Measurements from ENCODE around the gene PPP3R1. TPM values are rescaled to one million over a fixed set of nuclear protein-coding genes. Genes with fewer than 3 reads are reported as not detected.

PPP3R1 gene
- total RNA-seq, 1 donor from 2014 or later, result 46.3 TPM

DNA sequence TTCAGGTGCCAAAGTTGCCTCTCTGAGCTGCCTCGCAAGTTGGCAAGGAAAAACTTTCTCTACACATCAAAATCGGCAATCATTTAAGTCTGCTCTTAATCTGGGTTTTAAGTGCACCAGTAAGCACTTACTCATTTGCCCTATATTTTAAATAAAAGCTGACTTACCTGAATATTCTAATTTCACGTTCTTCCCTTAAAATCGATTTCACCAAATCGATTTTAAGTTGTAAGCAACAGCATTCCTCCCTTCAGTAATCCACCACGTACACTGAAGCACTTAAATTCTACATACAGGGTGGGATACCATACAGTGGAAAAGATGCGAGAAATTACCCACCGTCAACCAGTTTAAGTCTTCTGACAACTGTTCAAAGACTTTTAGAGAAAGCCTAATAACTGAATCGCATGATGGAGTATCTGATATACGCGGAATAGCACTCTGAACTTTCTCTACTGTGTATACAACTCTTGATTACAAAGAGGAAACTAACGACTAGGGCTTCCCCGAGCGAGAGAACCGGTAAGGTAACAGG is 1.6 kb downstream of the PPP3R1 start:
- H3K4me1 Mint-ChIP-seq (ENCODE audit: unreplicated experiment), result peaks cover 9% of the 10 kb centered on the region
- peaks cover 8% of the 10 kb centered on the region for H3K36me3 Mint-ChIP-seq
- TF ChIP-seq, protein P1, sequence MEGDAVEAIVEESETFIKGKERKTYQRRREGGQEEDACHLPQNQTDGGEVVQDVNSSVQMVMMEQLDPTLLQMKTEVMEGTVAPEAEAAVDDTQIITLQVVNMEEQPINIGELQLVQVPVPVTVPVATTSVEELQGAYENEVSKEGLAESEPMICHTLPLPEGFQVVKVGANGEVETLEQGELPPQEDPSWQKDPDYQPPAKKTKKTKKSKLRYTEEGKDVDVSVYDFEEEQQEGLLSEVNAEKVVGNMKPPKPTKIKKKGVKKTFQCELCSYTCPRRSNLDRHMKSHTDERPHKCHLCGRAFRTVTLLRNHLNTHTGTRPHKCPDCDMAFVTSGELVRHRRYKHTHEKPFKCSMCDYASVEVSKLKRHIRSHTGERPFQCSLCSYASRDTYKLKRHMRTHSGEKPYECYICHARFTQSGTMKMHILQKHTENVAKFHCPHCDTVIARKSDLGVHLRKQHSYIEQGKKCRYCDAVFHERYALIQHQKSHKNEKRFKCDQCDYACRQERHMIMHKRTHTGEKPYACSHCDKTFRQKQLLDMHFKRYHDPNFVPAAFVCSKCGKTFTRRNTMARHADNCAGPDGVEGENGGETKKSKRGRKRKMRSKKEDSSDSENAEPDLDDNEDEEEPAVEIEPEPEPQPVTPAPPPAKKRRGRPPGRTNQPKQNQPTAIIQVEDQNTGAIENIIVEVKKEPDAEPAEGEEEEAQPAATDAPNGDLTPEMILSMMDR (conservative IDR thresholded peaks at IDR 0.05), result no peak
- no peak for DNase-seq (ENCODE audit: extremely low spot score, unreplicated experiment)
- peaks cover 4% of the 10 kb centered on the region for H3K27me3 Mint-ChIP-seq
- H3K9me3 Mint-ChIP-seq, result no peaks in the 10 kb centered on the region
- peak overlapping the region; percentile 98 for H3K27ac Mint-ChIP-seq
- H3K4me3 Mint-ChIP-seq, result peak overlapping the region; percentile 94

DNA sequence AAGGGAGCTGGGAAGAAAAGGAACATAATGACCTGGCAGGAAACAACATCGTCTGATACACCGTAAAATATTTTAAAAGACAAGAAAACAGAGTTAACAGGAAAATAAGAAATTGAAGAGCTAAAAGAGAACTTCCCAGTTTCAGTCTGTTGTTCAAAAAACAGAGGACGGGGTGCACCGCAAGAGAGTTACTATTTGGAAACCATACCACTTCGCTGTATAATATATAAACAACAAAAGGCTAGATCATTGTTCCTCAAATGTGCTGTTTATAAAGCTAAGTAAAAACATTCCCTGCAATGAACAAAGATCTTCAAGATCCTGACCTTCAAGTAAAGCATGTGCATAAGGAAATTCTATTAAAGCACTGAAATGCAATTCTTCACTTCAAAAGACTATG is 2.1 kb downstream of the PPP3R1 start:
- H3K4me3 Mint-ChIP-seq, result peak overlapping the region; percentile 94
- H3K27me3 Mint-ChIP-seq, result peaks cover 4% of the 10 kb centered on the region
- H3K36me3 Mint-ChIP-seq, result peaks cover 8% of the 10 kb centered on the region
- TF ChIP-seq, protein P1 (conservative IDR thresholded peaks at IDR 0.05), result no peak
- H3K4me1 Mint-ChIP-seq (ENCODE audit: unreplicated experiment), result peaks cover 9% of the 10 kb centered on the region
- no peak for DNase-seq (ENCODE audit: extremely low spot score, unreplicated experiment)
- H3K9me3 Mint-ChIP-seq, result no peaks in the 10 kb centered on the region
- peak overlapping the region; percentile 98 for H3K27ac Mint-ChIP-seq

DNA sequence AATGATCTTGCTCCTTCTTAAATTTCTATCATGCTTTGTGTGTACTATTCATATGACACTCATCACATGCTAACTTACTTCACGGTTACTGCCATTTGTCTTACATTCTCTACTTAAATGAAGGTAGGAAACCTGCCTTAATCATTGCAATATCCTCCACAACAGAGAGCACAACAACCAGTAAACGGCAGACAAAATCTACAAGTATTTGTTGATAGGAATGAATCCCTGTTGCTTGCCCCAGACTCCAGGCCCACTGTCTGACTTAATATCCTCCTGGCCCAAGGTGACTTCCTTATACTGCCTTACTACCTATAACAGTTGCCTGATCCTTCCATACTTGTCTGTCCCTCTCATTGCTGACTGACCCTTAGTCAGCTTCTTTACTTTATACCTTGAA is 3.5 kb downstream of the PPP3R1 start:
- Mint-ChIP-seq H3K36me3 (peaks cover 8% of the 10 kb centered on the region), H3K4me1 (ENCODE audit: unreplicated experiment) (peaks cover 6% of the 10 kb centered on the region), H3K27me3 (peaks cover 4% of the 10 kb centered on the region), H3K9me3 (no peaks in the 10 kb centered on the region), H3K4me3 (no peak overlapping the region), H3K27ac (no peak overlapping the region)
- TF ChIP-seq, protein P1 (conservative IDR thresholded peaks at IDR 0.05), result no peak
- DNase-seq (ENCODE audit: extremely low spot score, unreplicated experiment), result no peak

DNA sequence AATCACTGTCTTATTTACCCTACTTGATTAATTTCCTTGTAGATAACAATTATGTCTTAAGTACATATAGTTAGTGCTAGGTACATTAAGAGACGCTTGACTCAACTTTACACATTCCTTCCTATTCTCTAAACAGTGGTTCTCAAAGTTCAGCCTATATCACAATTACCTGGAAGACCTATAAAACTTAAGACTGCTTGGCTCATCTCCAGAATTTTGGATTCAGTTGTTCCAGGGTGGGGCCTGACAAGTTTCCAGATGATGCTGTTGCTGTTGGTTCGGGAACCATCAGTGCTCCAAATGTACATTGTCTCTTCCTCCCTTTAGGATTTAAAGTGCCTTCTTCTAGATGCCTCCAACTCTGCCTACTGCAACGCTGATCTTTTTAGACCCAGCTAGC is 4.0 kb downstream of the PPP3R1 start:
- Mint-ChIP-seq H3K36me3 (peaks cover 8% of the 10 kb centered on the region), H3K9me3 (no peaks in the 10 kb centered on the region), H3K27me3 (peaks cover 4% of the 10 kb centered on the region), H3K4me3 (no peak overlapping the region), H3K4me1 (ENCODE audit: unreplicated experiment) (peaks cover 6% of the 10 kb centered on the region), H3K27ac (no peak overlapping the region)
- DNase-seq (ENCODE audit: extremely low spot score, unreplicated experiment), result no peak
- TF ChIP-seq, protein P1 (conservative IDR thresholded peaks at IDR 0.05), result no peak

DNA sequence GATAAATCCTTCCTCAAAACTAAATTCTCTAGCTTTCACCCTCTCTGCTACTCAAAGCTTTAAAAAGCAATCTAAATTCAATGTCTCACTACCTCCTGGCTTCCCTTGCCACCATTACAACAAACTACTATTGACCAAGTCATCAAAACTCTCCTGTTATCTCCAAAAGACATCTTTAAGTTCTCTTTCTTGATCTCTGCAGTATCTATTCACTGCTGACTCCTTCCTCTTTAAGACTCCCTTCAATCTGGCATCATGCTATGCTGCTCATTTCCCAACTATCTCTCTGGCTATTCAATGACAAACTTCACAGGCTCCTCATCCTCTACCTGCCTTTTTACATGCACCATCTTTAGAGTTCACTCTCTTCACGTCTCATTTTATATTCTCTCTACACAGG is 5.9 kb downstream of the PPP3R1 start:
- no peak overlapping the region for H3K27ac Mint-ChIP-seq
- no peak overlapping the region for H3K4me3 Mint-ChIP-seq
- H3K27me3 Mint-ChIP-seq, result peaks cover 4% of the 10 kb centered on the region
- TF ChIP-seq, protein P1 (conservative IDR thresholded peaks at IDR 0.05), result no peak
- DNase-seq (ENCODE audit: extremely low spot score, unreplicated experiment), result no peak
- no peaks in the 10 kb centered on the region for H3K9me3 Mint-ChIP-seq
- H3K4me1 Mint-ChIP-seq (ENCODE audit: unreplicated experiment), result peaks cover 6% of the 10 kb centered on the region
- H3K36me3 Mint-ChIP-seq, result peaks cover 6% of the 10 kb centered on the region

DNA sequence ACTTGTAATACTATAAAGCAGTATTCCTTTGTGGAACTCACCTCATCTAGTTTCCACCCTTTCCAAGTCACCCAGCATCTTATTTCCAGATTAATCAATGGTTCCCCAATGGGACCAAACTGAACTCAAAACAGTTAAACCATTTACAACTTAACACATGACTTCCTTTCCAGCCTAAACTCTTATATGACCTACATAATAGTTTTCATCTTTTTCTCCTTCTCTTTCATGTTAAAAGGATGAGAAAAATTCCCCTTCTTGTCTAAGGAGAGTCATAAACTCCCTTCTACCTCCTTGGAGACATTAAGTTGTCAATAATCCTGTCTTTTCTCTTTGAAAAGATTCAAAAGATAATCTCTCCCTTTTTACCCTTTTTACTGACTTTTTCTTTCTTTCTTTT is 6.7 kb downstream of the PPP3R1 start:
- Mint-ChIP-seq H3K36me3 (peaks cover 1% of the 10 kb centered on the region), H3K27ac (no peak overlapping the region), H3K9me3 (no peaks in the 10 kb centered on the region), H3K4me1 (ENCODE audit: unreplicated experiment) (peaks cover 8% of the 10 kb centered on the region), H3K4me3 (no peak overlapping the region), H3K27me3 (no peaks in the 10 kb centered on the region)
- TF ChIP-seq, protein P1 (conservative IDR thresholded peaks at IDR 0.05), result no peak
- no peak for DNase-seq (ENCODE audit: extremely low spot score, unreplicated experiment)

Data from type B pancreatic cell (in vitro differentiated cells).